ENCODE results near the gene TMEM139.
"Not testable (repeated sequence)": the region's sequence is repeated elsewhere in the genome, so short reads cannot be mapped to it uniquely, and the experiment has no call there.

TMEM139 gene

DNA sequence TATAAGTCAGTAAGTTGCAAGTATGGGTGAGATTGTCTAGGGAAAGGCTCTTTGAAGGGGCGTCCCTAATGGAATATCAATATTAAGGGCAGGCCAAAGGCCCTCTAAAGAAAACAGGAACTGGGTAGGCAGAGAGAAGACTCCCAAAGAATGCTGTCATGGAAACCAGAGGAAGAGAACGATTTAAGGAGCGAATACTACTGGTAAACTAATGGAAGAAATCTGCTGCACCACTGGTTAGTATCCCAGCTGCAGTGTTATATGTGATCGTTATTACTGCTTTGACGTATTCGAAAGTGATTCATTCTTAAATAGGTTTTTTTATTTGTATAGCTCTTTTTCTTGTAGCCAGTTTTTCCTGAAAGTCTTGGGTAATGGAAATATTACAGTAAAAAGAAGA is 4.7 kb downstream of the TMEM139 start:
- DNase-seq (ENCODE audit: low spot score), result peak; percentile 34

- not testable (repeated sequence) for DNase-seq (ENCODE audit: low spot score)
Observed at GRCh38 chr7:143289888-143290287, 5.1 kb downstream of the TMEM139 start.

DNA sequence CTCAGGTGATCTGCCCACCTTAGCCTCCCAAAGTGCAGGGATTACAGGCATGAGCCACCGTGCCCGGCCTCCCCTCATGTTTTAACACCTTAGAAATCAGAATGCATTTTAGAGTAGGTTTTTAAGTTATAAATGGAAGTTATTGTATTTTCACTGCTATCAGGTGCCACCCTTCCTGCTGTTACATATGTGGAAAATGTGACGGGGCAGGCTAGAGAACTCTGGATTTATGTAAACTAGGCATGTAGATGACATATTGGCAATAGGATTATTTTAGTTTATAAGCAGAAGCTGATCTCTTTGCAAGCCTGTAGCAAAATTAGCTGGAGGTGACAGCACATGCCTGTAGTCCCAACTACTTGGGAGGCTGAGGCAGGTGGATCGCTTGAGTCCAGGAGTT is 5.5 kb downstream of the TMEM139 start:
- DNase-seq (ENCODE audit: low spot score), result no peak

DNA sequence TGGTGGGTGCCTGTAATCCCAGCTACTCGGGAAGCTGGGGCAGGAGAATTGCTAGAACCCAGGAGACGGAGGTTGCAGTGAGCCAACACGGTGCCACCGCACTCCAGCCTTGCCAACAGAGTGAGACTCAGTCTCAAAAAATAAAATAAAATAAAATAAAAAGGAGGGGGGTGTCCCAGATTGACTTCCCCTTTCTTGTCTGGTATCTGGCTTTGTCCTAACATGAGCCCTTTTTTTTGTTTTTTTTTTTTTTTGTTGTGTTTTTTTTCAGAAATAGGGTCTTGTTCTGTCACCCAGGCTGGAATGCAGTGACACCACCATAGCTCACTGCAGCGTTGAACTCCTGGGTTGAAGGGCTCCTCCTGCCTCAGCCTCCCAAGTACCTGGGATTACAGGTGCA is 8.1 kb downstream of the TMEM139 start:
- no peak for DNase-seq (ENCODE audit: low spot score)

DNA sequence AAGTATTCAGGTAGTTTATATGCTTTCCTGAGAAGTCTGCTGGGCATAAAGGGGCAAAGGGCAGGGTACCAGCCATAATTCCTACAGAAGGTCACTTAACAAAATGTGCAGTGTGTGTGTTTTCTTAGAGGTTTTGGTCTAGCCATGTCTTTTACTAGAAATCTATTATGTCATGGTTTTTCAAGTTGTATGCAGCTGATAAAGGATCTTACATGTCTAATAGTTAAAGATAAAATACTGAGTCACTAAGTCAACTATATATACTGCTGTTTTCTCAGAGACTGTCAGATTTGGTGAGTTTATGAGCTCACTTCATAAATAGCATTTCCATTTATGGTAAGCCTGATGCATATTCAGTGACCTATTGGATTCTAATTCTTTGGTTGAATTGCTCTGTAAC is 11.1 kb downstream of the TMEM139 start:
- DNase-seq (ENCODE audit: low spot score), result no peak

DNA sequence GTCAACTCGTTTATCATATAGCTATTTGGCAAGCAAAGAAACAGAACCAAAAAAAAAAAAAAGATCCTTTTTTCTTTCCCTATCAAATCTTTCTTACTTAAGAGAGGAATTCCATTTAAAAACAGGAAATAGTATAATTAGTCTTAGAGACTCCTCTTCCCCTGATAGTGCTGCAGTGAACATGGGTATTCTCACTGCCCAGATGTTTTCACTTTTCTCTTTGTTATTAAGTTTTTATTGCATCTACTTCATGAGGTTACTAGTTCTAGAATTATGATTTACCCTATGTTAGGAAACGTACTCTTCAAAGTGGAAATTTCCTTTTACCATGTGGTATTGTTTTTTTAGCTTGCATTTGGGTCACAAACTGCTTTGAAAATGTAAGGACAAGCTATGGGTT is 11.9 kb downstream of the TMEM139 start:
- no peak for DNase-seq (ENCODE audit: low spot score)

GRCh38 chr7:143299346-143299745 is 14.6 kb downstream of the TMEM139 start:
- DNase-seq (ENCODE audit: low spot score), result no peak

GRCh38 chr7:143299840-143300239 is 15.1 kb downstream of the TMEM139 start:
- peak; percentile 62 for DNase-seq (ENCODE audit: low spot score)

DNA sequence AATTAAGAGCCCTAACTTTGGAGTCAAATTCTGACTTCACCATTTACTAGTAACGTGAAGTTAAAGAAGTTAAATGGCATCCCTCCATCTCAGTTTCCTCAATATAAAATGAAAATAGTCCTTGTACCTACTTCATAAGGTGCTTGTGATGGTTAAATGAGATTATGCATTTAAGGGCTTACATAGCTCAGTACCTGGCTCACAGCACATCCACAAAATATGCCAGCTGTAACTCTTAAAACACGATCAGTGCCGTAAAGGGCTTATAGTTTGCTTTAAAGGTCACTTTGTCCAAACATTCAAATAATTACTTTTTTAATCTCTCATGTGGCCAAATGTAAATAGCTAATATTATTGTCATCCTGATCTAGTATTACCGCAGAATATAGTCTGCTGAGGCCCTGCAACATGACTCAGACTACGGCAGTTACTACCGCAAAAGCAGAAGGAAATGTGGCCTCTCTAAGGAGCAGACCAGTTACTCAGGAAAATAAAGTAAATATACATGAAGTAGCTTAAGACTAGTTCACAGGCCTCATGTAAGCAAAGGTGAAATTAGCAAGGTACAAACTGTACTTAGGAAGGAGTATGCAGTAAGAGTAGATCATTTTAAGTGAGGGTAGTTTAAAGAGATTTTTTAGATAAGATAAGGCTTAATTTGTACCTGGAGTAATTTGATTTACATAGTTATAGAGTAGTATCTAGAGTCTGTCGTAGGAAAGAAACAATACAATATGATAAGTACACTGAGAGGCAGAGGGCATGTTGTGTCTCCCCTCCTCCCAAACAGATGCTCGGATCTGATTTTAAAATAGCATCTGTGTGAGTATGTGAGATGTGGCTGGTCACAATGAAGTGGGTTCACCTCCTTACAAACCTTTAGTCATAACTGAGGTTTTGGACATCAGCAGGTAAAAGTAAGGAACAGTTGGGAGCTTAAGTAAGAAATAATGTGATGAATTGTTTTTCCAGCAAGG is 16.5 kb downstream of the TMEM139 start:
- DNase-seq (ENCODE audit: low spot score), result no peak

- no peak for DNase-seq (ENCODE audit: low spot score)
Observed at GRCh38 chr7:143303733-143304132, 19.0 kb downstream of the TMEM139 start.

DNA sequence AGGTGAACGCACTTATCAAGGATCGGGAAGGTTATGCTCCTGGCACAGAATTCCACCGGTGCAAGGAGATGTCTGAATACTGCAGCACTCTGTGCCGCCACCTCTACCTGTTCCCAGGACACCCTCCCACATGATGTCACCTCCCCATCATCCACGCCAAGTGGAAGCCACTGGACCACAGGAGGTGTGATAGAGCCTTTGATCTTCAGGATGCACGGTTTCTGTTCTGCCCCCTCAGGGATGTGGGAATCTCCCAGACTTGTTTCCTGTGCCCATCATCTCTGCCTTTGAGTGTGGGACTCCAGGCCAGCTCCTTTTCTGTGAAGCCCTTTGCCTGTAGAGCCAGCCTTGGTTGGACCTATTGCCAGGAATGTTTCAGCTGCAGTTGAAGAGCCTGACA is 20.2 kb downstream of the TMEM139 start:
- DNase-seq (ENCODE audit: low spot score), result no peak

GRCh38 chr7:143305423-143306070 is 20.8 kb downstream of the TMEM139 start:
- DNase-seq (ENCODE audit: low spot score), result peak; percentile 68

DNA sequence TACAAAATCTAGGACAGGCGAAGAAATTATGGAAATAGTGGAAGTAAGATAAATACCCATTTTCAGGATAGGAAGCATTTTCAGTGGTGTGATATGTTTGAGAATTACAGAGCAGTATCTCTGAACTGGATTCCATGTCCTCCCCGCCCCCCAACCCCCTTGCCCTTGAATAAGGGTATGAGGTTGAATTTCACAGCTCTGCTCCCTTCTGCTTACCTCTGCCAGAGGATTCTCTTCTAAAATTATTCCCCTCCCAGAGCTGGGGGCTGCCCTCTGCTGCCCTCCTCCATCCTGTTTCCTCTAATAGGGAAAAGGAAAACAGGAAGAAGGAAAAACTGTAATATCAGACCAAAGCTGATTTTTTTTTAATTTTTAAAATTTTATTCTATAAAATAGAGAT is 23.9 kb downstream of the TMEM139 start:
- DNase-seq (ENCODE audit: low spot score), result no peak

GRCh38 chr7:143314127-143314526 is 29.4 kb downstream of the TMEM139 start:
- DNase-seq (ENCODE audit: low spot score), result no peak

DNA sequence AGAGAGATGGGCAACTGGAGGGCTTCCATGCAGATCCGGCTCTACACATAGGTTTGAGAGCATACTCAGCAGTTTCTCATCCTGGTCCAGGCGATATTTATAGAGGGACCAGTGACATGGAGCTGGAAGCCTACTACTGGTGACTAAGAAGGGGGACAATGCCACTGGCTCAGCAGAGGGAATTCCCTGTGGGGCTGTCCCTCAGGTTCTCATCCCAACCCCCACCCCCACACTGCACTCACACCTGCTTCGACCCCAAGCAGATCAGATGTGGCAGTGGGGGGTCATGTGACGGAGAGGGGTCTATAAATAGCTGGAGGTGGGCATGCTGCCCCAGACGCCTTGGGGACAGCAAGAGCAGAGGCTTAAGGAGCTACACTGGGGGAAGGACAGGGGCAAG is 31.0 kb downstream of the TMEM139 start, which contains the start of gene CLCN1:
Gene CLCN1, plus strand, starts transcription at position 336 of the 400 bp plus-strand sequence. CDS start 102 bp downstream, outside the sequence.
- DNase-seq (ENCODE audit: low spot score), result no peak

GRCh38 chr7:143316492-143316891 is 31.7 kb downstream of the TMEM139 start:
- DNase-seq (ENCODE audit: low spot score), result no peak

DNA sequence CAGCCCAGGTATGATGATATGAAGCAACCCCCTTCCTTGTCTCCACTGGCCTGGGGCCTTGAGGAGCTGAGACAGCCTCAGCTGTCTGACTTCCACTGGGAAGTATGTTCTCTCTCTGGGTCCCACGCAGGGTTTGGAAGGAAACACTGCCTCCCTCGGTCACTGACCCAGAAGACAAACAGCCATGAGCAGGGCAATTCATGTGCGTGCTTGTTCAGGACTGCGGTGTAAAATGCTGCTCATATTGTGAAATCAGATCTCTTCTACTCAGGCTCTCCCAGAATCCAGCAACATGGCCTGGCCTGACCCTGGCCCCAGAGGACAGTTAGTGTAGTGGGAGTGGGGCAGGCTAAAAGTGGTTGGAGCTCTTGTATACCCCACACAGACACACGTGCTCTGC is 33.9 kb downstream of the TMEM139 start:
- no peak for DNase-seq (ENCODE audit: low spot score)

GRCh38 chr7:143320620-143321019 is 35.9 kb downstream of the TMEM139 start:
- no peak for DNase-seq (ENCODE audit: low spot score)

DNA sequence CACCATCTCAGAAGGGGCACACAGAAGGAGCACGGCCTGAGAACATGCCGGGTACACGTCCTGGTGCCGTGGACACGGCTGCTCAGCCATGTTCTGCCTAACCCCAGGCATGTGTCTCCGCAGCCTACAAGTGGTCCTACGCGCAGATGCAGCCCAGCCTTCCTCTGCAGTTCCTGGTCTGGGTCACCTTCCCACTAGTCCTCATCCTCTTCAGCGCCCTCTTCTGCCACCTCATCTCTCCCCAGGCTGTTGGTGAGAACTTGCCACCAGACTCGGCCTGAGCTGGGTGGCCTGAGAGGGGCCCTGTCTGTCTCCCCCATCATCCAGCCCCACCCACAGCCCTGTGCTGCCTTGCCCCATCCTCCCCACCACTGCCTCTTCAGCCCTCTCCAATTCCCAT is 36.5 kb downstream of the TMEM139 start:
- DNase-seq (ENCODE audit: low spot score), result no peak

DNA sequence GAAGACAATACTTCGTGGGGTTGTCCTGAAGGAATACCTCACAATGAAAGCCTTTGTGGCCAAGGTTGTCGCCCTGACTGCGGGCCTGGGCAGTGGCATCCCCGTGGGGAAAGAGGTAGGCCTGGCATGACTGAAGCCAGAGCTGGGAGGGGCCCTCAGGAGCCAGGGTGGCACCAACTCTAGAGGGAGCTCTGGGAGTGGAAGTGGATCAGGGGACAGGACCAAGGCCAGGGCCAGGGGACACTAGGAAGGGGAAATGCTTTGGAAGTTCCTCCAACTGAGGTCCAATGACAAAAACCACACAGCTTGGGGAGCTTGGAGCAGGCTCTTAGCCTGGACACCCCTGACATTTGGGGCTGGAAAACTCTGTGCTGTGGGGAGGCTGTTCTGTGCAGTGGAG is 37.0 kb downstream of the TMEM139 start:
- DNase-seq (ENCODE audit: low spot score), result no peak

DNA sequence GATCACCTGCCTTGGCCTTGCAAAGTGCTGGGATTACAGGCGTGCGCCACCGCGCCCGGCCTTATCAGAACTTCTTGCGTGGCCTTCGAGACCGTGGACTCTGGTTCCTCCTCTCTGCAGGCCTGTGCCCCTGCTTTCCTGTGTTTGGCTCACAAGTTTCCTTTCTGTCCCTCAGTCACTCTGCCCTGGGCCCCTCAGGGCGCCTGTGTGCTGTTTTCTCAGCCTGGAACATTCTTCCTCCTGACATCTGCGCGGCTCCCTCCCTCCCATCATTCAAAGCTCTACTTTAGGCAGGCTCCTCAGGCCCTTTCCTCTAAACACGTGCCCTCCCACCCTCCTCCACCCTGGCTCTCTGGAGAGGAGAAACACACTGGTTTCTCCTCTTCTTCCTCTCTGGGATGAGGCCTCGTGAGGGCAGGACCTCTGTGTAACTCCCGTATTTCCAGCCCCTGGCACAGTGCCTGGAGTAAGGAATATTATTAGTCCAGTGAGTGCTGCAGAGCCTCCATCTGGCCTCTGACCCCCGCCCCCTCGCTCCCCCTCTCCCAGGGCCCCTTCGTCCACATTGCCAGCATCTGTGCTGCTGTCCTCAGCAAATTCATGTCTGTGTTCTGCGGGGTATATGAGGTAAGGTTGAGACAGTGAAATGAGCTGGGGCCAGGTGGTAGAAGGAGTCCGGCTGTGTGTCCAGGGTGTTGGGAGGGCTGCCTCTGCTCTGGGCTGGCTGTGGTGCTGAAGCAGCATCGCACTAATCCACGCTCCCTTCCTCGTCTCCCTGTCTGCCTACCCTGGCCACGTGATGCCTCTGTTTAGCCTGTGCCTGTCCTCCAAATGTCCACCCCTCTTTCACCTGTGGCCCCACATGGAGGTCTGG is 38.2 kb downstream of the TMEM139 start:
- no peak for DNase-seq (ENCODE audit: low spot score)

DNA sequence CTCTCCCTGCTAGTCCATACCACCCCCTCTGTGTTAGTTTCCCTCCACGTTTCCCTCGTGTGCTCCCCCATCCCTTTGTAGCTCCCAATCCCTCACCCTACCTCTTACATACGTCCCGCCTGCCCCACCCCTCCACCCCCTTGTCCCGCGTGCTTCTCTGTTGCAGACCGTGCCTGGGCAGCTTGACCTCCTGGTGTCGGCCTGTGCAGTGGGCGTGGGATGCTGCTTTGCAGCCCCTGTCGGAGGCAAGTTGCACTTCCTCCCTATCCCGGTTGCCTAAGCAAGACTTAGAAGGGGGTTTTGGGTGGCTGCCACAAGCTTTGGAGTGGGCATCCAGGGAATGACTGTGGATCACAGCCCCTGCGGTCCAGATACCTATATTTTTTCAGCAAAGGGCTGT is 38.9 kb downstream of the TMEM139 start:
- DNase-seq (ENCODE audit: low spot score), result no peak

All from NAMALWA (cell line).